Type B pancreatic cell (in vitro differentiated cells): ENCODE data around the gene BTBD1. TPM values are rescaled to one million over a fixed set of nuclear protein-coding genes. Genes with fewer than 3 reads are reported as not detected.

Experiments
- DNase-seq: peaks from one replicate; pipeline ENCODE4 v3.0.0; 2021; ENCODE audit warnings: mixed read lengths; ENCODE audit not compliant: unreplicated experiment; ENCODE audit errors: extremely low spot score
- H3K27ac Mint-ChIP-seq: 2 replicates; pipeline ENCODE4 v1.8.0; 2021; ENCODE audit warnings: mild to moderate bottlenecking, mixed read lengths
- H3K27me3 Mint-ChIP-seq: 2 replicates; pipeline ENCODE4 v1.8.0; 2021; ENCODE audit warnings: mixed read lengths
- H3K36me3 Mint-ChIP-seq: 2 replicates; pipeline ENCODE4 v1.8.0; 2021; ENCODE audit warnings: mixed read lengths
- H3K4me1 Mint-ChIP-seq: one replicate; pipeline ENCODE4 v1.8.0; 2021; ENCODE audit warnings: mixed read lengths; ENCODE audit not compliant: unreplicated experiment
- H3K4me3 Mint-ChIP-seq: 2 replicates; pipeline ENCODE4 v1.8.0; 2021; ENCODE audit warnings: mild to moderate bottlenecking, mixed read lengths
- H3K9me3 Mint-ChIP-seq: 2 replicates; pipeline ENCODE4 v1.8.0; 2021; ENCODE audit warnings: mixed read lengths
- total RNA-seq: library from RNA; stranded (reverse); gene quantifications from 2 replicates; pipeline ENCODE4 v1.2.1, GENCODE V29; 2021; ENCODE audit warnings: low replicate concordance
- TF ChIP-seq, protein P1 (sequence below): fragments of 200-600 bp; sonication (generic); conservative IDR thresholded peaks from 2 replicates; pipeline ENCODE4 v1.5.0; 2021; ENCODE audit warnings: antibody characterized with exemption, mild to moderate bottlenecking

Gene BTBD1
- total RNA-seq, 1 donor from 2014 or later = 40.7 TPM

DNA sequence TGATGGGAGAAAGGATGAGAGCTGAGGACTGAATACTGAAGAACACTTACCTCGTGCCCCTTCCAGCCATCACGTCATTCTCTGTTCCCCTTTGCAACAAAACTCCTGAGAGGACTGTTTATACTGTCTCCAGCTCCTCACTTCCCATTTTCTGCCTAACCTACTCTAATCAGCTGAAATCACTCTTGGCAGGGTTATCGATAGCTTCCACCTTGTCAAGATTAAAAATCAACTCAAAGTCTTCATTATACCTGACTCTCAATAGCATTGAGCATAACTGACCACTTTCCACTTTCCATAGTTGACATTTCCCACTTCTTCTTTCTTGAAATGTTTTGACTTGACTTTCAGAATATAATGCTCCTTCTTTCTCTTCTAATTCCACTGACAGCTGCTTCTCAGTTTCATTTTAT, 4.3 kb downstream of the BTBD1 start:
- no peak for DNase-seq
- Mint-ChIP-seq H3K27me3 (no peaks in the 10 kb centered on the region), H3K9me3 (no peaks in the 10 kb centered on the region), H3K4me3 (no peak overlapping the region), H3K36me3 (peaks cover 9% of the 10 kb centered on the region), H3K27ac (no peak overlapping the region), H3K4me1 (peaks cover 4% of the 10 kb centered on the region)
- TF ChIP-seq, protein P1, sequence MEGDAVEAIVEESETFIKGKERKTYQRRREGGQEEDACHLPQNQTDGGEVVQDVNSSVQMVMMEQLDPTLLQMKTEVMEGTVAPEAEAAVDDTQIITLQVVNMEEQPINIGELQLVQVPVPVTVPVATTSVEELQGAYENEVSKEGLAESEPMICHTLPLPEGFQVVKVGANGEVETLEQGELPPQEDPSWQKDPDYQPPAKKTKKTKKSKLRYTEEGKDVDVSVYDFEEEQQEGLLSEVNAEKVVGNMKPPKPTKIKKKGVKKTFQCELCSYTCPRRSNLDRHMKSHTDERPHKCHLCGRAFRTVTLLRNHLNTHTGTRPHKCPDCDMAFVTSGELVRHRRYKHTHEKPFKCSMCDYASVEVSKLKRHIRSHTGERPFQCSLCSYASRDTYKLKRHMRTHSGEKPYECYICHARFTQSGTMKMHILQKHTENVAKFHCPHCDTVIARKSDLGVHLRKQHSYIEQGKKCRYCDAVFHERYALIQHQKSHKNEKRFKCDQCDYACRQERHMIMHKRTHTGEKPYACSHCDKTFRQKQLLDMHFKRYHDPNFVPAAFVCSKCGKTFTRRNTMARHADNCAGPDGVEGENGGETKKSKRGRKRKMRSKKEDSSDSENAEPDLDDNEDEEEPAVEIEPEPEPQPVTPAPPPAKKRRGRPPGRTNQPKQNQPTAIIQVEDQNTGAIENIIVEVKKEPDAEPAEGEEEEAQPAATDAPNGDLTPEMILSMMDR = no peak

DNA sequence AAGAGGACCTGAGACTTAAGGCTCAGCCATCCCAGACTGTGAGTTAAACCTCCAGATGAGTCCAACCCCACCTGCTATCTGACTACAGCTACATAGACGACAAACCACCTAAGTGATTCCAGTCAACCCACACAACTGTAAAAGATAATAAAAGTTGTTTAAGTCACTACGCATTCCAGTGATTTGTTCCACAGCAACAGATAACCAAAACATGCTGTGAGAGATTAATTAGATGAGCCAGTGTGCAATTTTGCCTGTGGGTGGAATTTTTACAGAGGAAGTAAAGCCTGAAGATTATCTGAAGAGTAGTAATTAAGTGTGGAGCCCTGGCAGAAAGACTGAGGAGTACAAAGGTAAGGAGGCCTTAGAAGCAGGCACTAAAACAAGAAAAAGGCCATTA, 5.4 kb downstream of the BTBD1 start:
- H3K36me3 Mint-ChIP-seq = peaks cover 10% of the 10 kb centered on the region
- H3K4me3 Mint-ChIP-seq = no peak overlapping the region
- no peaks in the 10 kb centered on the region for H3K27me3 Mint-ChIP-seq
- no peak overlapping the region for H3K27ac Mint-ChIP-seq
- no peaks in the 10 kb centered on the region for H3K9me3 Mint-ChIP-seq
- peaks cover 4% of the 10 kb centered on the region for H3K4me1 Mint-ChIP-seq
- TF ChIP-seq, protein P1 = no peak
- no peak for DNase-seq

DNA sequence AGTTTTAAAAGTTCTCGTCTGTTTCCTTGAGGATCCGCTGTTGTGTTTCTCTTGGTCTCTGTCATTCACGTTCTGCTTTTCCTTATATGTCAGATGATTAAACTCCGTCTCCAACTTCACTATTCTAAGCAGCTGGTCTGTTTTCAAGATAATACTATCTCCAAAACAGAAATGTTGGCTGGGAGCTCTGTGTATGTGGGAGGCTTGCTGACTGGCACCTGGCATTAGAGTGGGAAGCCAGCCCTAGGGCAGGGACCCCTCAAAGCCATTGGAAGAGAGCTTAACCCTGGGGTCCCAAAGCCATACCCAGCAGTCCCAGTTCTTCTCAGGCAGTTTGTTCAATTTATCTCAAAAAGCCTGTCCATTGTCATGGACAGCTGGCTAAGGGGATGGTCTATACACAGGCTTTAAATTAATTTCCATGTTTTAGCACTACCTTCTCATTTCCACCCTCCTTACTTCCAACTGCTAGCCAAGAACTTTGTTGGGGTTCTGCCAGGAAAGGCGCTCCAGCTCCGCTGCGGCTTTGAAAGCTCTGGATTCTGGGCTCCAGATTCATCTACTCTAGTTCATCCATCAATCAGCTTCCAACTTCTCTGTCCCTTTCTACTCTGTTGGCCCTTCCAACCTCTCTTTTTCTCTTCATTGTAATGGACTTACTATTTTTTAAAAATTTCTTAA, 9.2 kb downstream of the BTBD1 start:
- DNase-seq = no peak
- Mint-ChIP-seq H3K36me3 (peaks cover 11% of the 10 kb centered on the region), H3K9me3 (no peaks in the 10 kb centered on the region), H3K27ac (no peak overlapping the region), H3K4me1 (peaks cover 4% of the 10 kb centered on the region), H3K27me3 (no peaks in the 10 kb centered on the region), H3K4me3 (no peak overlapping the region)
- TF ChIP-seq, protein P1 = no peak

DNA sequence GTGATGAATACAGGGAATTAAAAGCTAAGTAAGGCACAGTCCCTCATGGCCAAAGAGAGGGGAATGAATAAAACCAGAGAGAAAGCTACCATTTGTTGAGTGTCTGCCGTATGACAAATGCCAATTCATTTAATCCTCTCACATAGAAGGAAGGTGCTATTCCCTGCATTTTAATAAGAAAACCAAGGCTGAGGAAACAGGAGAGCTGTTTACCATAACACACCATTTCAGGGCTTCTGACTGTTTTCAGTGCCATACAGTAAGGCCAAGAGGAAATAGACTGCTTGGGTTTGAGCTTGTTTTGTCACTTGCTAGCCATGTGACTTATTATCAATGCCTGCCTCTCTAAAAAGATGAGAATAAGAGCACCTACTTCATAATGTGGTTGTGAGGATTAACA, 10.1 kb downstream of the BTBD1 start:
- DNase-seq = no peak
- no peaks in the 10 kb centered on the region for H3K27me3 Mint-ChIP-seq
- H3K36me3 Mint-ChIP-seq = peaks cover 11% of the 10 kb centered on the region
- peaks cover 4% of the 10 kb centered on the region for H3K4me1 Mint-ChIP-seq
- no peak overlapping the region for H3K27ac Mint-ChIP-seq
- H3K9me3 Mint-ChIP-seq = no peaks in the 10 kb centered on the region
- TF ChIP-seq, protein P1 = no peak
- H3K4me3 Mint-ChIP-seq = no peak overlapping the region

DNA sequence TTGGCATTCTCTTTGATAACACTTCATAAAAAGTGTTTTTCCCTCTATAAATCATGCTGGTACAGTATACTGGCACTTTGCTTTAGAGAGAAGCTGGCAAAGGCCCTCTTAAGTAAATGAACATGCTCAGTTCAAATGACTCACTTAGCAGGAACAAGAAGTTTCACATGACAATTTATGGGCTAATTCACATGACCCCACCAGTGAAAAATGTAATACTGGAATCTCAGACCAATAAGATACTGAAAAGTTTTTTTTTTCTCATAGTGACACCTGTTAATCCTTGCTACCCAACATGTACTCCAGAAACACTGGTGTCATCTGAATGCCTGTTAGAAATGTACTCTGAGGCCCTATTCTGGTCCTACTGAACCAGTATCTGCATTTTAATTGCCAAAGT, 13.9 kb downstream of the BTBD1 start:
- Mint-ChIP-seq H3K9me3 (no peaks in the 10 kb centered on the region), H3K36me3 (peaks cover 21% of the 10 kb centered on the region), H3K27me3 (no peaks in the 10 kb centered on the region), H3K4me3 (no peak overlapping the region), H3K4me1 (no peaks in the 10 kb centered on the region), H3K27ac (no peak overlapping the region)
- TF ChIP-seq, protein P1 = no peak
- no peak for DNase-seq
